ENCODE data around the gene RAMACL. TPM values are rescaled to one million over a fixed set of nuclear protein-coding genes. Genes with fewer than 3 reads are reported as not detected.

The RAMACL gene
- total RNA-seq, 1 donor from 2014 or later = 1.2 TPM

DNA sequence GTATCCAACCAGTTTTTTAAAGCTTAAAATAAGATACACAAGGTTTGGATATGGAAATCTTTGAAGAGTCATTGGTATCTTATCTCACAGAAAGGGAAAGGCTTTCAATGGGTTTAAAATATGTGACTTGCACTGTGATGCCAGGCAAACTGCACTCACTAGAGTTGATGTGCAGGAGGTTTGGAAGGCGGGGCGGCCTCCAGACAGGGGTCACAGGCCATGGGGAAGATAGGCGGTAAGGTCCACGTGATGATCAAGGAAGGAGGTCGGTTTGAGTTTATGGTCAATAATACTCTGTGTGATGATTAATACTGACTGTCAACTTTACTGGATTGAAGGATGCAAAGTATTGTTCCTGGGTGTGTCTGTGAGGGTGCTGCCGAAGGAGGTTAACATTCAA is 9.5 kb upstream of the RAMACL start:
- H3K36me3 Mint-ChIP-seq (ENCODE audit: low read depth, unreplicated experiment) = peaks cover 6% of the 10 kb centered on the region
- Histone ChIP-seq H2AFZ (ENCODE audit: low read depth, low read length) (no peak overlapping the region), H4K20me1 (ENCODE audit: insufficient read depth, low read length) (no peaks in the 10 kb centered on the region), H3K9ac (ENCODE audit: low read length) (peak overlapping the region; percentile 66), H3K27ac (ENCODE audit: low read depth, low read length) (peak overlapping the region; percentile 93), H3K9me3 (ENCODE audit: insufficient read depth, low read depth, low read length) (no peaks in the 10 kb centered on the region), H3K36me3 (ENCODE audit: insufficient read depth, low read length) (no peaks in the 10 kb centered on the region), H3K27me3 (ENCODE audit: insufficient read depth, low read length) (no peaks in the 10 kb centered on the region), H3K79me2 (ENCODE audit: insufficient read depth, low read length) (peaks cover 63% of the 10 kb centered on the region), H3K4me3 (ENCODE audit: insufficient read depth, low read depth, low read length) (no peak overlapping the region), H3K4me1 (ENCODE audit: insufficient read depth, low read length) (peaks cover 75% of the 10 kb centered on the region), H3K4me2 (ENCODE audit: low read length) (peak overlapping the region; percentile 37)
- DNase-seq (ENCODE audit: low read depth) = no peak
- FAIRE-seq = no peak
- H3K4me1 Mint-ChIP-seq (ENCODE audit: low read depth, unreplicated experiment) = peaks cover 69% of the 10 kb centered on the region
- H3K4me3 Mint-ChIP-seq (ENCODE audit: unreplicated experiment) = no peak overlapping the region
- peak overlapping the region; percentile 93 for H3K27ac Mint-ChIP-seq (ENCODE audit: unreplicated experiment)
- TF ChIP-seq, protein P1, sequence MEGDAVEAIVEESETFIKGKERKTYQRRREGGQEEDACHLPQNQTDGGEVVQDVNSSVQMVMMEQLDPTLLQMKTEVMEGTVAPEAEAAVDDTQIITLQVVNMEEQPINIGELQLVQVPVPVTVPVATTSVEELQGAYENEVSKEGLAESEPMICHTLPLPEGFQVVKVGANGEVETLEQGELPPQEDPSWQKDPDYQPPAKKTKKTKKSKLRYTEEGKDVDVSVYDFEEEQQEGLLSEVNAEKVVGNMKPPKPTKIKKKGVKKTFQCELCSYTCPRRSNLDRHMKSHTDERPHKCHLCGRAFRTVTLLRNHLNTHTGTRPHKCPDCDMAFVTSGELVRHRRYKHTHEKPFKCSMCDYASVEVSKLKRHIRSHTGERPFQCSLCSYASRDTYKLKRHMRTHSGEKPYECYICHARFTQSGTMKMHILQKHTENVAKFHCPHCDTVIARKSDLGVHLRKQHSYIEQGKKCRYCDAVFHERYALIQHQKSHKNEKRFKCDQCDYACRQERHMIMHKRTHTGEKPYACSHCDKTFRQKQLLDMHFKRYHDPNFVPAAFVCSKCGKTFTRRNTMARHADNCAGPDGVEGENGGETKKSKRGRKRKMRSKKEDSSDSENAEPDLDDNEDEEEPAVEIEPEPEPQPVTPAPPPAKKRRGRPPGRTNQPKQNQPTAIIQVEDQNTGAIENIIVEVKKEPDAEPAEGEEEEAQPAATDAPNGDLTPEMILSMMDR (IDR thresholded peaks at IDR 0.05; ENCODE audit: insufficient read depth, low read depth, low read length) = no peak
- no peak for TF ChIP-seq EZH2 (IDR thresholded peaks at IDR 0.05; ENCODE audit: insufficient read depth, low read length)
- H3K27me3 Mint-ChIP-seq (ENCODE audit: low read depth, unreplicated experiment) = no peaks in the 10 kb centered on the region
- H3K9me3 Mint-ChIP-seq (ENCODE audit: unreplicated experiment) = no peaks in the 10 kb centered on the region

DNA sequence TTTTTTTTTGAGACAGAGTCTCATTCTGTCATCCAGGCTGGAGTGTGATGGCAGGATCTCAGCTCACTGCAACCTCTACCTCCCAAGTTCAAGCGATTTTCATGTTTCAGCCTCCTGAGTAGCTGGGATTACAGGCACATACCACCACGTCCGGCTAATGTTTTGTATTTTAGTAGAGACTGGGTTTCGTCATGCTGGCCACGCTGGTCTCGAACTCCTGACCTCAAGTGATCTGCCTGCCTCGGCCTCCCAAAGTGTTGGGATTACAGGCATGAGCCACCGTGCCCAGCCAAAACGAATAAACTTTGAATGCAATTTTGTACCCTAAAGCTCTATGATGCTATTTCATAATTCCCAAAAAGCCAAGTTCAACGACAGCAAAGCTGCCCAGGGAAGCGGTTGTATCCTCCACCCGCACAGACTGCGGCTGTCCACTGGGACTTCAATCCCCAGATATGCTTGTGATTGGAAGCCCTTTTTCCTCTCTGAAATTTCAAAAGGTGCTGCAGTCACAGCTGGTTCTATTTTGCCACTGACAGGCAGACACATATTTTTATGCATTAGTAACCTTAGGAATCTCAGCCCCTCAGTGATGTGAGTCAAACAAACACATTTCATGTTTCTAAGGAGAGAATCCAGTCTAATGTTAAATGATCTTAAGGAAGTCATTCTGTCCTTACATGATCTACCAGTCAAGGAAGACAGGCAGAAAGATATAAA is 8.7 kb upstream of the RAMACL start:
- H3K9me3 ChIP-seq (ENCODE audit: insufficient read depth, low read depth, low read length) = no peaks in the 10 kb centered on the region
- Mint-ChIP-seq H3K4me1 (ENCODE audit: low read depth, unreplicated experiment) (peaks cover 66% of the 10 kb centered on the region), H3K9me3 (ENCODE audit: unreplicated experiment) (no peaks in the 10 kb centered on the region), H3K4me3 (ENCODE audit: unreplicated experiment) (peak overlapping the region; percentile 40), H3K27me3 (ENCODE audit: low read depth, unreplicated experiment) (no peaks in the 10 kb centered on the region), H3K36me3 (ENCODE audit: low read depth, unreplicated experiment) (peaks cover 6% of the 10 kb centered on the region), H3K27ac (ENCODE audit: unreplicated experiment) (peak overlapping the region; percentile 93)
- H2AFZ ChIP-seq (ENCODE audit: low read depth, low read length) = no peak overlapping the region
- H3K79me2 ChIP-seq (ENCODE audit: insufficient read depth, low read length) = peaks cover 66% of the 10 kb centered on the region
- no peaks in the 10 kb centered on the region for H3K27me3 ChIP-seq (ENCODE audit: insufficient read depth, low read length)
- H3K4me1 ChIP-seq (ENCODE audit: insufficient read depth, low read length) = peaks cover 73% of the 10 kb centered on the region
- DNase-seq (ENCODE audit: low read depth) (peak; percentile 93), FAIRE-seq (peak; percentile 78)
- H3K4me2 ChIP-seq (ENCODE audit: low read length) = peak overlapping the region; percentile 37
- H3K4me3 ChIP-seq (ENCODE audit: insufficient read depth, low read depth, low read length) = no peak overlapping the region
- H3K36me3 ChIP-seq (ENCODE audit: insufficient read depth, low read length) = no peaks in the 10 kb centered on the region
- no peak for TF ChIP-seq EZH2 (IDR thresholded peaks at IDR 0.05; ENCODE audit: insufficient read depth, low read length)
- TF ChIP-seq, protein P1 (IDR thresholded peaks at IDR 0.05; ENCODE audit: insufficient read depth, low read depth, low read length) = no peak
- H3K9ac ChIP-seq (ENCODE audit: low read length) = peak overlapping the region; percentile 66
- H4K20me1 ChIP-seq (ENCODE audit: insufficient read depth, low read length) = no peaks in the 10 kb centered on the region
- peak overlapping the region; percentile 93 for H3K27ac ChIP-seq (ENCODE audit: low read depth, low read length)

DNA sequence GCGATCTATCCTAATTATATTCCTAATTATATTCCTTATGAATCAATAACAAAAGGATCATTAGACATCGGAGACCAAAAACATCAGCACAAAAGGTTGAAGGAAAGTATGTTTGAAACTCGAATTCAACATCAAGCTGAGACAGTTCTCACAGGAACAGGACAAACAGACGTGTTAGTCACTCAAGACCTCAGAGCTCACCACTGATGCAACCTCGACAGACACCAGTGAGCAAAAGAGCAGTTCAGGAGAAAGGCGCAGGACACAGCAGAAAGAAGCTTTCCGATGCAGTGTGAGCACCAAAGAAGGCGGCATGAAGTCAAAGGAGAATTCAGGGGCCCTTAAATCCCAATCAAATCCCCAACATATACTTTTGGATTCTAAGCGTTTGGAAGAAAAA is 6.3 kb upstream of the RAMACL start:
- H3K4me3 ChIP-seq (ENCODE audit: insufficient read depth, low read depth, low read length) = no peak overlapping the region
- no peak for TF ChIP-seq EZH2 (IDR thresholded peaks at IDR 0.05; ENCODE audit: insufficient read depth, low read length)
- TF ChIP-seq, protein P1 (IDR thresholded peaks at IDR 0.05; ENCODE audit: insufficient read depth, low read depth, low read length) = no peak
- peaks cover 57% of the 10 kb centered on the region for H3K79me2 ChIP-seq (ENCODE audit: insufficient read depth, low read length)
- H2AFZ ChIP-seq (ENCODE audit: low read depth, low read length) = no peak overlapping the region
- Mint-ChIP-seq H3K4me1 (ENCODE audit: low read depth, unreplicated experiment) (peaks cover 70% of the 10 kb centered on the region), H3K27me3 (ENCODE audit: low read depth, unreplicated experiment) (no peaks in the 10 kb centered on the region), H3K36me3 (ENCODE audit: low read depth, unreplicated experiment) (peaks cover 6% of the 10 kb centered on the region), H3K9me3 (ENCODE audit: unreplicated experiment) (no peaks in the 10 kb centered on the region), H3K27ac (ENCODE audit: unreplicated experiment) (peak overlapping the region; percentile 98), H3K4me3 (ENCODE audit: unreplicated experiment) (peak overlapping the region; percentile 67)
- peak overlapping the region; percentile 17 for H3K4me2 ChIP-seq (ENCODE audit: low read length)
- H4K20me1 ChIP-seq (ENCODE audit: insufficient read depth, low read length) = no peaks in the 10 kb centered on the region
- H3K36me3 ChIP-seq (ENCODE audit: insufficient read depth, low read length) = no peaks in the 10 kb centered on the region
- H3K27me3 ChIP-seq (ENCODE audit: insufficient read depth, low read length) = no peaks in the 10 kb centered on the region
- FAIRE-seq (no peak), DNase-seq (ENCODE audit: low read depth) (peak; percentile 63)
- H3K9me3 ChIP-seq (ENCODE audit: insufficient read depth, low read depth, low read length) = no peaks in the 10 kb centered on the region
- peaks cover 67% of the 10 kb centered on the region for H3K4me1 ChIP-seq (ENCODE audit: insufficient read depth, low read length)
- peak overlapping the region; percentile 26 for H3K27ac ChIP-seq (ENCODE audit: low read depth, low read length)
- H3K9ac ChIP-seq (ENCODE audit: low read length) = peak overlapping the region; percentile 49

Measured in astrocyte (in vitro differentiated cells and primary cell).